B cell (primary cell): ENCODE results near the gene HOXB8. TPM values are rescaled to one million over a fixed set of nuclear protein-coding genes. Genes with fewer than 3 reads are reported as not detected.

Source experiments
- ATAC-seq: fragments of 200-7000 bp; cut with Tn5 transposase; one replicate; pipeline ENCODE4 v1.10.0; 2021; ENCODE audit warnings: low read depth, mild to moderate bottlenecking, moderate number of reproducible peaks, moderate library complexity
- CTCF ChIA-PET: fragments of 350-600 bp; sonication (Branson Sonifier 250); formaldehyde crosslinking; loops from one replicate; lab custom pipeline; 2021; ENCODE audit warnings: antibody characterized with exemption, inconsistent platforms; lab: Charles Lee
- POLR2A ChIA-PET: fragments of 350-600 bp; sonication (Branson Sonifier 250); formaldehyde crosslinking; loops from one replicate; lab custom pipeline; 2021; ENCODE audit warnings: antibody characterized with exemption; lab: Charles Lee
- DNase-seq: peaks from one replicate; pipeline ENCODE4 v3.0.0; 2013
- H2AFZ ChIP-seq: 2 replicates; pipeline ENCODE4 v1.6.1; 2012; ENCODE audit warnings: mild to moderate bottlenecking, low read depth, low read length; ENCODE audit not compliant: insufficient read depth, poor library complexity, severe bottlenecking
- H3K27ac ChIP-seq, 2 donors: 1 replicate in 1 of 2; 2 replicates in 1 of 2; pipeline ENCODE4 v1.5.1; 2012 to 2013; ENCODE audit warnings: low read length in 2 of 2, mild to moderate bottlenecking in 2 of 2, moderate library complexity in 1 of 2
- H3K27me3 ChIP-seq, 4 experiments: fragments of 200-600 bp in 1 of 4; sonication (generic) in 1 of 4; replicated peaks in 1 of 4; 1 replicate in 2 of 4; 2 replicates in 2 of 4; pipeline versions ENCODE4 v1.6.1 to v1.7.0; 2013 to 2016; ENCODE audit warnings: low read length in 3 of 4, mild to moderate bottlenecking in 2 of 4, mixed read lengths in 1 of 4, moderate library complexity in 1 of 4; ENCODE audit not compliant: insufficient read depth in 4 of 4, control insufficient read depth in 3 of 4; ENCODE audit errors: control extremely low read depth in 1 of 4
- H3K36me3 ChIP-seq, 2 experiments: replicated peaks in 1 of 2; 1 replicate in 1 of 2; 2 replicates in 1 of 2; pipeline versions ENCODE4 v1.6.1 to v1.7.1; 2013; ENCODE audit warnings: low read length in 1 of 2; ENCODE audit not compliant: insufficient read depth in 2 of 2, control insufficient read depth in 1 of 2; ENCODE audit errors: control extremely low read depth in 1 of 2, extremely low read depth in 1 of 2
- H3K4me1 ChIP-seq, 2 donors: fragments of 200-600 bp in 1 of 2; sonication (generic) in 1 of 2; 1 replicate in 1 of 2; 2 replicates in 1 of 2; pipeline versions ENCODE4 v1.5.1 to v1.6.1; 2013 to 2017; ENCODE audit warnings: low read length in 2 of 2; ENCODE audit not compliant: control insufficient read depth in 2 of 2, insufficient read depth in 2 of 2
- H3K4me2 ChIP-seq: replicated peaks from 2 replicates; pipeline ENCODE3; 2012; ENCODE audit warnings: mild to moderate bottlenecking, low read depth, low read length; ENCODE audit not compliant: poor library complexity, severe bottlenecking
- H3K4me3 ChIP-seq, 5 experiments: fragments of 200-600 bp in 1 of 5; sonication (generic) in 1 of 5; 1 replicate in 3 of 5; 2 replicates in 2 of 5; pipeline versions ENCODE4 v1.5.1 to v1.7.0; 2011 to 2016; ENCODE audit warnings: low read length in 4 of 5, mild to moderate bottlenecking in 4 of 5, low read depth in 2 of 5, control low read depth in 1 of 5, moderate library complexity in 1 of 5; ENCODE audit not compliant: insufficient read depth in 1 of 5; ENCODE audit errors: control extremely low read depth in 1 of 5, extremely low read depth in 1 of 5
- H3K79me2 ChIP-seq: fragments of 200-600 bp; sonication (generic); one replicate; pipeline ENCODE4 v1.6.0; 2016; ENCODE audit warnings: low read length; ENCODE audit not compliant: control insufficient read depth, insufficient read depth
- H3K9ac ChIP-seq: fragments of 200-600 bp; sonication (generic); 2 replicates; pipeline ENCODE4 v1.6.1; 2017; ENCODE audit warnings: mild to moderate bottlenecking, low read length, moderate library complexity
- H3K9me3 ChIP-seq, 3 donors: one replicate each; pipeline versions ENCODE4 v1.6.1 to v1.7.1; 2013; ENCODE audit warnings: low read length in 2 of 3; ENCODE audit not compliant: control insufficient read depth in 2 of 3, insufficient read depth in 1 of 3; ENCODE audit errors: control extremely low read depth in 1 of 3
- H4K20me1 ChIP-seq: 2 replicates; pipeline ENCODE4 v1.6.0; 2012; ENCODE audit warnings: mild to moderate bottlenecking, low read length; ENCODE audit not compliant: insufficient read depth, control insufficient read depth, poor library complexity, severe bottlenecking
- H3K27ac Mint-ChIP-seq: one replicate; pipeline ENCODE4 v1.8.0; 2021; ENCODE audit warnings: mixed read lengths
- H3K27me3 Mint-ChIP-seq: one replicate; pipeline ENCODE4 v1.8.0; 2021; ENCODE audit warnings: mixed read lengths
- H3K4me1 Mint-ChIP-seq: one replicate; pipeline ENCODE4 v1.8.0; 2021; ENCODE audit warnings: mixed read lengths
- H3K4me3 Mint-ChIP-seq: one replicate; pipeline ENCODE4 v1.8.0; 2021; ENCODE audit warnings: mixed read lengths
- H3K9me3 Mint-ChIP-seq: one replicate; pipeline ENCODE4 v1.8.0; 2022; ENCODE audit warnings: mixed read lengths; ENCODE audit not compliant: insufficient read depth
- CTCF ChIP-seq: fragments of 200-600 bp; IDR thresholded peaks from one replicate; pipeline ENCODE4 v1.8.0; 2022; ENCODE audit warnings: antibody characterized with exemption, mild to moderate bottlenecking
- EZH2 ChIP-seq: IDR thresholded peaks from 2 replicates; pipeline ENCODE4 v1.6.1; 2012; ENCODE audit warnings: borderline replicate concordance, low read depth, mild to moderate bottlenecking, moderate library complexity, low read length; ENCODE audit not compliant: insufficient read depth, poor library complexity, severe bottlenecking
- WGBS: methylation state at CpG from one replicate; pipeline ENCODE4 v1.1.5; 2013; ENCODE audit warnings: missing lambda C conversion rate; ENCODE audit not compliant: insufficient coverage; 5-methylcytosine and 5-hydroxymethylcytosine counted together
- intact Hi-C: fragments of 100-400 bp; cut with micrococcal nuclease; formaldehyde crosslinking; loops from one replicate; pipeline ENCODE4 v1.10.0; 2022
- polyA plus RNA-seq: library from polyadenylated mRNA; depleted of rRNA; stranded (reverse); fragments of >200 nt; gene quantifications from 2 replicates; pipeline ENCODE4 v1.2.3, GENCODE V29; 2012
- total RNA-seq, 2 donors: library from RNA; stranded (reverse); fragments of 120-200 nt in 1 of 2; gene quantifications; 1 replicate in 1 of 2; 2 replicates in 1 of 2; pipeline versions ENCODE4 v1.2.3 to v1.2.4, GENCODE V29; 2013 to 2022

The HOXB8 gene
- total and polyA plus RNA-seq, 2 donors (not counting 1 experiment from before 2014, with no cell fraction given) = not detected

DNA sequence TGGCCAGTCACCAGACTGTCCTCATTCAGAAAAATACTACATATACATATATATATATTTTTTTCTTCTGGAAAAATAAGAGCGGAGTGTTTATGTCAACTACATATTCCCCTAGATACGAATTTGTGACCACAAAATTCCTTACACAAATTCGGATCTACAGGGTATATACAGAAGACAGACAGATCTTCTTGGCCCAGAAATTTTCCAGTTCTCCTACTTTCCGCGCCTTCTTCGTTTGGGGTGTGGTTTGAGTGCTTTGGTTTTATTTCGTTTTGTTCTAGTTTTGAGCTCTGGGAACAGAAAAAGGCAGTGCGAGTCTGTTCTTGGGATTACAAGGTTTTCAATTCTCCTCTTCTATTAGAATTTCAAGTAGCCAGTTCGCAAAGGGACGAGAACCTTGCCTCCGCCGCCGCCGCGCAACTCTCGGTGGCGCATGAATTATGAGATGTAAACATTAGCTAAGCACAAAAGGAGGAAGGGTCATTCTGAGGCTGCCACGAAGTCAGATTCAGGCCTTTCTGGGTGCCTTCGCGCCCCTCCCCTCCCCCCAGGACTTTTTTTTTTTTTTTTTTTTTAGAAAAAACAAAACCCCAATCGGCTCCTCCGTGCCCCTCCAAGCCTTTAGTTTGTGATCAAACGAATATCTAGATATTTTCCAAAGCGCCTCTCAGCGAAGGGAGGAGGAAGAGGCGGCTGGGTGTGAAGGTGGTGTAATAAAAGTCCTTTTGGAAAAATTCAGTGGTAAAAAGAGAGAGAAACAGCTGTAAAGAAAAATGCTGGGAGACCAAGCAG lies 35.1 kb downstream of the HOXB8 start:
- peaks cover 60% of the 10 kb centered on the region for H3K27me3 Mint-ChIP-seq
- H3K4me1 Mint-ChIP-seq = peaks cover 53% of the 10 kb centered on the region
- peaks cover 52 to 59% of the 10 kb centered on the region in 2 donors for H3K4me1 ChIP-seq
- CTCF ChIA-PET = interaction anchor here (0.7 to 1.1 kb wide), 3 partner anchors 37 to 79 kb away, joined by 3 to 5 read pairs (median 3); no protein-coding TSS in a partner anchor
- H3K27ac ChIP-seq = no peak overlapping the region
- no peak overlapping the region for H3K4me3 ChIP-seq
- H2AFZ ChIP-seq = no peak overlapping the region
- no peak overlapping the region for H3K27ac Mint-ChIP-seq
- H3K9me3 Mint-ChIP-seq = no peaks in the 10 kb centered on the region
- no peak overlapping the region for H3K4me2 ChIP-seq
- 53% methylated on average over 3 of the region's 26 CpGs for whole genome bisulfite sequencing
- ATAC-seq (no peak), DNase-seq (peak; percentile 38)
- H3K79me2 ChIP-seq = no peaks in the 10 kb centered on the region
- no peak overlapping the region for H3K9ac ChIP-seq
- POLR2A ChIA-PET = no interaction called here
- intact Hi-C loops = loop anchor here (2.0 to 5.0 kb wide), 3 partner anchors 13 to 39 kb away; partner anchors contain the start of genes HOXB5 and HOXB7
- peaks cover 0 to 83% (median 63%) of the 10 kb centered on the region in 4 experiments for H3K27me3 ChIP-seq
- H3K36me3 ChIP-seq = no peaks in the 10 kb centered on the region
- no peak for TF ChIP-seq CTCF
- TF ChIP-seq EZH2 = no peak
- peak overlapping the region; percentile 88 for H3K4me3 Mint-ChIP-seq
- H3K9me3 ChIP-seq = peaks cover 0 to 30% (median 0%) of the 10 kb centered on the region in 3 donors
- no peaks in the 10 kb centered on the region for H4K20me1 ChIP-seq

- Mint-ChIP-seq H3K9me3 (no peaks in the 10 kb centered on the region), H3K27me3 (peaks cover 56% of the 10 kb centered on the region), H3K4me3 (peak overlapping the region; percentile 88), H3K4me1 (peaks cover 51% of the 10 kb centered on the region), H3K27ac (peak overlapping the region; percentile 79)
- TF ChIP-seq EZH2 (peak; percentile 27), CTCF (no peak)
- no peaks in the 10 kb centered on the region for H3K79me2 ChIP-seq
- ChIA-PET POLR2A (no interaction called here), CTCF (interaction anchor here (0.7 to 0.9 kb wide), 2 partner anchors 14 to 37 kb away, joined by 3 to 5 read pairs; partner anchors contain the start of gene HOXB5)
- peak overlapping the region; percentile 96 for H3K4me2 ChIP-seq
- no peak overlapping the region for H2AFZ ChIP-seq
- no peaks in the 10 kb centered on the region for H4K20me1 ChIP-seq
- intact Hi-C loops = loop anchor here (2.0 to 5.0 kb wide), 3 partner anchors 13 to 39 kb away; partner anchors contain the start of genes HOXB5 and HOXB7
- H3K27me3 ChIP-seq = peaks cover 0 to 77% (median 60%) of the 10 kb centered on the region in 4 experiments
- peaks cover 0 to 30% (median 0%) of the 10 kb centered on the region in 3 donors for H3K9me3 ChIP-seq
- no peaks in the 10 kb centered on the region for H3K36me3 ChIP-seq
- no CpG with 5 or more reads among the region's 7 CpGs for WGBS
- peaks cover 50 to 59% of the 10 kb centered on the region in 2 donors for H3K4me1 ChIP-seq
- no peak overlapping the region for H3K27ac ChIP-seq
- DNase-seq = no peak
- H3K9ac ChIP-seq = peak overlapping the region; percentile 73
- peak overlapping the region in 1 of 5 experiments; percentile 77 for H3K4me3 ChIP-seq
- no peak for ATAC-seq
Observed at GRCh38 chr17:48579471-48579759, 35.7 kb downstream of the HOXB8 start.
